WTC11 (cell line): ENCODE data around the gene LZIC. TPM values are rescaled to one million over a fixed set of nuclear protein-coding genes. Genes with fewer than 3 reads are reported as not detected.
A peak's percentile ranks its signal among the peaks of the same experiment; 100 is the strongest.

ENCODE experiments used
- ATAC-seq: fragments of 200-7000 bp; cut with Tn5 transposase; 2 replicates; pipeline ENCODE4 v1.10.0; 2021; ENCODE audit warnings: mild to moderate bottlenecking, moderate library complexity
- CTCF ChIA-PET: fragments of 300-600 bp; sonication (Branson Sonifier 250); formaldehyde crosslinking; loops from one replicate; lab custom pipeline; 2021; ENCODE audit warnings: antibody characterized with exemption; lab: Charles Lee
- POLR2A ChIA-PET: fragments of 350-600 bp; sonication (Branson Sonifier 250); formaldehyde crosslinking; loops from one replicate; lab custom pipeline; 2021; ENCODE audit warnings: antibody characterized with exemption; lab: Charles Lee
- DNase-seq: peaks from one replicate; pipeline ENCODE4 v3.0.0; 2021; ENCODE audit warnings: low spot score
- H3K27ac Mint-ChIP-seq: 2 replicates; pipeline ENCODE4 v1.8.0; 2021; ENCODE audit warnings: mixed read lengths
- H3K27me3 Mint-ChIP-seq: 2 replicates; pipeline ENCODE4 v1.8.0; 2021; ENCODE audit warnings: low read depth, mild to moderate bottlenecking, moderate library complexity, mixed read lengths
- H3K36me3 Mint-ChIP-seq: 2 replicates; pipeline ENCODE4 v1.8.0; 2021; ENCODE audit warnings: mixed read lengths
- H3K4me1 Mint-ChIP-seq: 2 replicates; pipeline ENCODE4 v1.8.0; 2022; ENCODE audit warnings: mixed read lengths
- H3K4me3 Mint-ChIP-seq: 2 replicates; pipeline ENCODE4 v1.8.0; 2021; ENCODE audit warnings: mild to moderate bottlenecking, moderate library complexity, mixed read lengths
- H3K9me3 Mint-ChIP-seq: 2 replicates; pipeline ENCODE4 v1.8.0; 2021; ENCODE audit warnings: mixed read lengths
- CTCF ChIP-seq: fragments of 200-600 bp; IDR thresholded peaks from 2 replicates; pipeline ENCODE4 v1.8.0; 2022; ENCODE audit warnings: antibody characterized with exemption
- E2F1 ChIP-seq: sonication (generic); formaldehyde crosslinking; IDR thresholded peaks from 2 replicates; pipeline ENCODE4 v1.8.0; 2022; ENCODE audit warnings: mild to moderate bottlenecking, missing genetic modification reagents
- GTF2I ChIP-seq: fragments of 250-450 bp; sonication (Bioruptor Pico); conservative IDR thresholded peaks from 2 replicates; pipeline ENCODE4 v1.4.0; 2021; ENCODE audit warnings: mild to moderate bottlenecking
- HMGA2 ChIP-seq: fragments of 250-450 bp; sonication (Bioruptor Pico); IDR thresholded peaks from 2 replicates; pipeline ENCODE4 v1.4.0; 2021; ENCODE audit warnings: mild to moderate bottlenecking, moderate library complexity
- IRF2 ChIP-seq: sonication (generic); formaldehyde crosslinking; IDR thresholded peaks from 2 replicates; pipeline ENCODE4 v1.8.0; 2022; ENCODE audit warnings: low read depth, missing genetic modification reagents, borderline replicate concordance
- JUN ChIP-seq: sonication (generic); formaldehyde crosslinking; IDR thresholded peaks from 2 replicates; pipeline ENCODE4 v1.8.0; 2023; ENCODE audit warnings: mild to moderate bottlenecking, missing genetic modification reagents
- KAT7 ChIP-seq: sonication (generic); formaldehyde crosslinking; IDR thresholded peaks from 2 replicates; pipeline ENCODE4 v1.8.1; 2023; ENCODE audit warnings: missing genetic modification reagents, mild to moderate bottlenecking, borderline replicate concordance
- MXD4 ChIP-seq: fragments of 250-450 bp; sonication (Bioruptor Pico); IDR thresholded peaks from 2 replicates; pipeline ENCODE4 v1.8.0; 2021; ENCODE audit warnings: mild to moderate bottlenecking, moderate library complexity, borderline replicate concordance
- MYBL2 ChIP-seq: sonication (generic); formaldehyde crosslinking; IDR thresholded peaks from 2 replicates; pipeline ENCODE4 v1.8.1; 2023; ENCODE audit warnings: mild to moderate bottlenecking, moderate library complexity, missing genetic modification reagents
- NFYB ChIP-seq: sonication (generic); formaldehyde crosslinking; conservative IDR thresholded peaks from 2 replicates; pipeline ENCODE4 v1.8.0; 2022; ENCODE audit warnings: low read depth, missing genetic modification reagents
- NR1H2 ChIP-seq: sonication (generic); formaldehyde crosslinking; IDR thresholded peaks from 2 replicates; pipeline ENCODE4 v1.9.0; 2021; ENCODE audit warnings: mild to moderate bottlenecking, moderate library complexity, missing genetic modification reagents
- NR2C2 ChIP-seq: sonication (generic); formaldehyde crosslinking; IDR thresholded peaks from 2 replicates; pipeline ENCODE4 v1.8.0; 2022; ENCODE audit warnings: mild to moderate bottlenecking, missing genetic modification reagents
- RELA ChIP-seq: sonication (generic); formaldehyde crosslinking; IDR thresholded peaks from 2 replicates; pipeline ENCODE4 v1.8.1; 2022; ENCODE audit warnings: missing genetic modification reagents, mild to moderate bottlenecking, borderline replicate concordance
- SMAD3 ChIP-seq: sonication (generic); formaldehyde crosslinking; IDR thresholded peaks from 2 replicates; pipeline ENCODE4 v1.8.0; 2022; ENCODE audit warnings: missing genetic modification reagents, mild to moderate bottlenecking, borderline replicate concordance
- SP1 ChIP-seq: sonication (generic); formaldehyde crosslinking; conservative IDR thresholded peaks from 2 replicates; pipeline ENCODE4 v1.8.1; 2022; ENCODE audit warnings: missing genetic modification reagents
- ZNF138 ChIP-seq: sonication (generic); formaldehyde crosslinking; conservative IDR thresholded peaks from 2 replicates; pipeline ENCODE4 v1.8.1; 2022; ENCODE audit warnings: mild to moderate bottlenecking, moderate library complexity, missing genetic modification reagents
- ZNF232 ChIP-seq: sonication (generic); formaldehyde crosslinking; IDR thresholded peaks from 2 replicates; pipeline ENCODE4 v1.8.0; 2022; ENCODE audit warnings: mild to moderate bottlenecking, missing genetic modification reagents
- ZNF317 ChIP-seq: sonication (generic); formaldehyde crosslinking; IDR thresholded peaks from 2 replicates; pipeline ENCODE4 v1.8.1; 2023; ENCODE audit warnings: low read depth, mild to moderate bottlenecking, moderate library complexity, missing genetic modification reagents, borderline replicate concordance
- ZNF396 ChIP-seq: fragments of 250-450 bp; sonication (Bioruptor Pico); IDR thresholded peaks from 2 replicates; pipeline ENCODE4 v1.8.0; 2021; ENCODE audit warnings: mild to moderate bottlenecking, moderate library complexity, borderline replicate concordance
- ZNF423 ChIP-seq: fragments of 250-450 bp; sonication (Bioruptor Pico); IDR thresholded peaks from 2 replicates; pipeline ENCODE4 v2.1.2; 2022; ENCODE audit warnings: mild to moderate bottlenecking, moderate library complexity
- total RNA-seq: library from RNA; stranded (reverse); gene quantifications from 3 replicates; pipeline ENCODE4 v1.2.3, GENCODE V29; 2021
- TF ChIP-seq, protein P1 (sequence below): sonication (generic); formaldehyde crosslinking; IDR thresholded peaks from 2 replicates; pipeline ENCODE4 v1.8.0; 2022; ENCODE audit warnings: mild to moderate bottlenecking, missing genetic modification reagents
- TF ChIP-seq, protein P2 (sequence below): sonication (generic); formaldehyde crosslinking; IDR thresholded peaks from 2 replicates; pipeline ENCODE4 v1.8.1; 2023; ENCODE audit warnings: mild to moderate bottlenecking, missing genetic modification reagents
- TF ChIP-seq, protein P3 (sequence below): sonication (generic); formaldehyde crosslinking; IDR thresholded peaks from 2 replicates; pipeline ENCODE4 v1.8.1; 2022; ENCODE audit warnings: mild to moderate bottlenecking, missing genetic modification reagents, moderate library complexity, borderline replicate concordance

Gene LZIC
- total RNA-seq, 1 experiment from 2014 or later: 16.9 TPM

- no peak for TF ChIP-seq ZNF396
- no peak for TF ChIP-seq ZNF232 (CRISPR knock-in tag)
- no peak for TF ChIP-seq MYBL2
- TF ChIP-seq NFYB (CRISPR knock-in tag): no peak
- TF ChIP-seq KAT7 (CRISPR knock-in tag): no peak
- no peak for TF ChIP-seq MXD4 (CRISPR knock-in tag)
- TF ChIP-seq, protein P1, sequence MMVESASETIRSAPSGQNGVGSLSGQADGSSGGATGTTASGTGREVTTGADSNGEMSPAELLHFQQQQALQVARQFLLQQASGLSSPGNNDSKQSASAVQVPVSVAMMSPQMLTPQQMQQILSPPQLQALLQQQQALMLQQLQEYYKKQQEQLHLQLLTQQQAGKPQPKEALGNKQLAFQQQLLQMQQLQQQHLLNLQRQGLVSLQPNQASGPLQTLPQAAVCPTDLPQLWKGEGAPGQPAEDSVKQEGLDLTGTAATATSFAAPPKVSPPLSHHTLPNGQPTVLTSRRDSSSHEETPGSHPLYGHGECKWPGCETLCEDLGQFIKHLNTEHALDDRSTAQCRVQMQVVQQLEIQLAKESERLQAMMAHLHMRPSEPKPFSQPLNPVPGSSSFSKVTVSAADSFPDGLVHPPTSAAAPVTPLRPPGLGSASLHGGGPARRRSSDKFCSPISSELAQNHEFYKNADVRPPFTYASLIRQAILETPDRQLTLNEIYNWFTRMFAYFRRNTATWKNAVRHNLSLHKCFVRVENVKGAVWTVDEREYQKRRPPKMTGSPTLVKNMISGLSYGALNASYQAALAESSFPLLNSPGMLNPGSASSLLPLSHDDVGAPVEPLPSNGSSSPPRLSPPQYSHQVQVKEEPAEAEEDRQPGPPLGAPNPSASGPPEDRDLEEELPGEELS (CRISPR knock-in tag): no peak
- TF ChIP-seq JUN (CRISPR knock-in tag): no peak
- TF ChIP-seq, protein P2, sequence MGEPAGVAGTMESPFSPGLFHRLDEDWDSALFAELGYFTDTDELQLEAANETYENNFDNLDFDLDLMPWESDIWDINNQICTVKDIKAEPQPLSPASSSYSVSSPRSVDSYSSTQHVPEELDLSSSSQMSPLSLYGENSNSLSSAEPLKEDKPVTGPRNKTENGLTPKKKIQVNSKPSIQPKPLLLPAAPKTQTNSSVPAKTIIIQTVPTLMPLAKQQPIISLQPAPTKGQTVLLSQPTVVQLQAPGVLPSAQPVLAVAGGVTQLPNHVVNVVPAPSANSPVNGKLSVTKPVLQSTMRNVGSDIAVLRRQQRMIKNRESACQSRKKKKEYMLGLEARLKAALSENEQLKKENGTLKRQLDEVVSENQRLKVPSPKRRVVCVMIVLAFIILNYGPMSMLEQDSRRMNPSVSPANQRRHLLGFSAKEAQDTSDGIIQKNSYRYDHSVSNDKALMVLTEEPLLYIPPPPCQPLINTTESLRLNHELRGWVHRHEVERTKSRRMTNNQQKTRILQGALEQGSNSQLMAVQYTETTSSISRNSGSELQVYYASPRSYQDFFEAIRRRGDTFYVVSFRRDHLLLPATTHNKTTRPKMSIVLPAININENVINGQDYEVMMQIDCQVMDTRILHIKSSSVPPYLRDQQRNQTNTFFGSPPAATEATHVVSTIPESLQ (CRISPR knock-in tag): no peak
- TF ChIP-seq IRF2 (CRISPR knock-in tag): no peak
- TF ChIP-seq E2F1 (CRISPR knock-in tag): no peak
- TF ChIP-seq SP1 (CRISPR knock-in tag): no peak
- TF ChIP-seq SMAD3: no peak
- TF ChIP-seq GTF2I (CRISPR knock-in tag): no peak
- no peak for TF ChIP-seq ZNF423
- ATAC-seq (no peak), DNase-seq (no peak)
- no peak overlapping the region for H3K4me3 Mint-ChIP-seq
- no peaks in the 10 kb centered on the region for H3K27me3 Mint-ChIP-seq
- ChIA-PET CTCF (interaction anchor here (1.0 to 2.0 kb wide), 3 partner anchors 21 to 168 kb away, joined by 3 to 6 read pairs (median 4); no protein-coding TSS in a partner anchor), POLR2A (no interaction called here)
- H3K27ac Mint-ChIP-seq: peak overlapping the region; percentile 45
- no peaks in the 10 kb centered on the region for H3K9me3 Mint-ChIP-seq
- peaks cover 47% of the 10 kb centered on the region for H3K4me1 Mint-ChIP-seq
- no peaks in the 10 kb centered on the region for H3K36me3 Mint-ChIP-seq
Measured at GRCh38 chr1:9888886-9889285, 54.3 kb downstream of the LZIC start.

DNA sequence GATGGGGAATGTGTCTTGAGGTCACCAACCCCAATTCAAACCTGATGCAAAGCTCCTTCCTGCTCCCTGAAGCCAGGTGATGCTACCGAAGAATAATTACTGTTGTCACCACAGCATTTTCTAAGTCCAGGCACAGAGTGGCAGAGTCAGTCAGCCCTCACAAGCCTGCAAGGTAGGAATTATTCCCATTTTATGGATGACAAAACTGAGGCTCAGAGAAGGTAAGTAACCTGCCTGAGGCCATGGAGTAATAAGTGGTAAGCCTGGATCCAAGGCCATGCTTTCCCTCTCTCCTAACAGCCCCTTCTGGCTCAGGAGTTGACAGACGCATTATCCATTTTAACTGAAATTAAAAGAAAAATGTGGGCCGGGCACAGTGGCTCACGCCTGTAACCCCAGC lies 56.1 kb downstream of the LZIC start:
- no peak for ATAC-seq
- POLR2A ChIA-PET: no interaction called here
- H3K4me1 Mint-ChIP-seq: peaks cover 35% of the 10 kb centered on the region

GRCh38 chr1:9886092-9886742 lies 57.0 kb downstream of the LZIC start:
- Mint-ChIP-seq H3K4me1 (peaks cover 32% of the 10 kb centered on the region), H3K27me3 (no peaks in the 10 kb centered on the region), H3K27ac (peak overlapping the region; percentile 86; the same call in 1 of the 2 replicates), H3K9me3 (no peaks in the 10 kb centered on the region), H3K4me3 (no peak overlapping the region), H3K36me3 (no peaks in the 10 kb centered on the region)
- POLR2A ChIA-PET: interaction anchor here (1.0 kb wide), 1 partner anchor 15 kb away, joined by 3 read pairs; no protein-coding TSS in a partner anchor
- DNase-seq: no peak
- CTCF ChIA-PET: interaction anchor here (0.6 to 1.6 kb wide), 6 partner anchors 8 to 1203 kb away, joined by 3 to 4 read pairs (median 3); no protein-coding TSS in a partner anchor
- no peak for ATAC-seq
- TF ChIP-seq ZNF138 (CRISPR knock-in tag) (no peak), HMGA2 (CRISPR knock-in tag) (no peak), RELA (no peak), JUN (CRISPR knock-in tag) (no peak), ZNF317 (CRISPR knock-in tag) (no peak), NR2C2 (no peak), CTCF (no peak)
- TF ChIP-seq, protein P3, sequence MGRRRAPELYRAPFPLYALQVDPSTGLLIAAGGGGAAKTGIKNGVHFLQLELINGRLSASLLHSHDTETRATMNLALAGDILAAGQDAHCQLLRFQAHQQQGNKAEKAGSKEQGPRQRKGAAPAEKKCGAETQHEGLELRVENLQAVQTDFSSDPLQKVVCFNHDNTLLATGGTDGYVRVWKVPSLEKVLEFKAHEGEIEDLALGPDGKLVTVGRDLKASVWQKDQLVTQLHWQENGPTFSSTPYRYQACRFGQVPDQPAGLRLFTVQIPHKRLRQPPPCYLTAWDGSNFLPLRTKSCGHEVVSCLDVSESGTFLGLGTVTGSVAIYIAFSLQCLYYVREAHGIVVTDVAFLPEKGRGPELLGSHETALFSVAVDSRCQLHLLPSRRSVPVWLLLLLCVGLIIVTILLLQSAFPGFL: no peak

More for the DNA sequence above, 56.1 kb downstream of the LZIC start:
- Mint-ChIP-seq H3K9me3 (no peaks in the 10 kb centered on the region), H3K27ac (peak overlapping the region; percentile 60; the same call in 1 of the 2 replicates), H3K4me3 (no peak overlapping the region), H3K36me3 (no peaks in the 10 kb centered on the region), H3K27me3 (no peaks in the 10 kb centered on the region)
- no peak for TF ChIP-seq NR1H2 (CRISPR knock-in tag)
- DNase-seq: no peak
- CTCF ChIA-PET: interaction anchor here (1.1 to 1.6 kb wide), 3 partner anchors 9 to 158 kb away, joined by 3 to 4 read pairs (median 3); no protein-coding TSS in a partner anchor
